GM19043 (cell line): ENCODE data around the gene RSAD1.
"Not testable (repeated sequence)": the region's sequence is repeated elsewhere in the genome, so short reads cannot be mapped to it uniquely, and the experiment has no call there.

Experiments
- ATAC-seq: cut with Tn5 transposase; IDR thresholded peaks from one replicate; pipeline ENCODE4 v1.9.1; 2021; ENCODE audit warnings: low read depth; ENCODE audit not compliant: unreplicated experiment

The RSAD1 gene

GRCh38 chr17:50471009-50471905 lies 7.4 kb upstream of the RSAD1 start:
- no peak for ATAC-seq

GRCh38 chr17:50472286-50472685 lies 6.4 kb upstream of the RSAD1 start:
- no peak for ATAC-seq

- not testable (repeated sequence) for ATAC-seq
Observed at GRCh38 chr17:50472761-50473161, 5.9 kb upstream of the RSAD1 start.

- no peak for ATAC-seq
Observed at GRCh38 chr17:50473901-50474300, 4.8 kb upstream of the RSAD1 start.

- ATAC-seq: no peak
Observed at GRCh38 chr17:50474523-50474922, 4.1 kb upstream of the RSAD1 start.

- no peak for ATAC-seq
Observed at GRCh38 chr17:50475362-50475761, 3.3 kb upstream of the RSAD1 start.

- not testable (repeated sequence) for ATAC-seq
Observed at GRCh38 chr17:50475775-50476544, 2.7 kb upstream of the RSAD1 start.

- no peak for ATAC-seq
Observed at GRCh38 chr17:50476545-50477315, 1.9 kb upstream of the RSAD1 start.

GRCh38 chr17:50477976-50478375 lies 684 bp upstream of the RSAD1 start:
- no peak for ATAC-seq

- no peak for ATAC-seq
Observed at GRCh38 chr17:50479522-50480141, 972 bp downstream of the RSAD1 start.

GRCh38 chr17:50480142-50480764 lies 1.6 kb downstream of the RSAD1 start:
- ATAC-seq: no peak

GRCh38 chr17:50480854-50481490 lies 2.3 kb downstream of the RSAD1 start:
- ATAC-seq: no peak

- no peak for ATAC-seq
Observed at GRCh38 chr17:50481648-50482047, 3.0 kb downstream of the RSAD1 start.

- ATAC-seq: no peak
Observed at GRCh38 chr17:50482110-50482509, 3.5 kb downstream of the RSAD1 start.

GRCh38 chr17:50482516-50482915 lies 3.9 kb downstream of the RSAD1 start:
- ATAC-seq: no peak

GRCh38 chr17:50483266-50483665 lies 4.6 kb downstream of the RSAD1 start:
- no peak for ATAC-seq

- no peak for ATAC-seq
Observed at GRCh38 chr17:50484386-50485155, 5.9 kb downstream of the RSAD1 start.

- ATAC-seq: no peak
Observed at GRCh38 chr17:50487213-50488096, 8.8 kb downstream of the RSAD1 start.
